Stomach (tissue), 9 donors: ENCODE measurements around the gene CEL. TPM values are rescaled to one million over a fixed set of nuclear protein-coding genes. Genes with fewer than 3 reads are reported as not detected.

Experiments
- DNase-seq, 2 donors: peaks; one replicate each; pipeline versions ENCODE4 v3.0.0 to v3.0.0-alpha.2; 2013 to 2019
- H3K27ac ChIP-seq, 5 donors: fragments of 200-600 bp in 4 of 5; sonication (generic) in 4 of 5; one replicate each; pipeline ENCODE4 v1.5.1; 2013 to 2019; ENCODE audit warnings: mild to moderate bottlenecking in 1 of 5, moderate library complexity in 1 of 5
- H3K27me3 ChIP-seq, 3 donors: fragments of 200-600 bp; sonication (generic); one replicate each; pipeline ENCODE4 v1.5.1; 2017 to 2019; ENCODE audit warnings: mixed run types in 1 of 3
- H3K36me3 ChIP-seq, 4 donors: fragments of 200-600 bp; sonication (generic); 1 replicate in 3 of 4; 2 replicates in 1 of 4; pipeline ENCODE4 v1.5.1; 2016 to 2019
- H3K4me1 ChIP-seq, 4 donors: fragments of 200-600 bp; sonication (generic); one replicate each; pipeline ENCODE4 v1.5.1; 2016 to 2019
- H3K4me3 ChIP-seq, 4 donors: fragments of 200-600 bp; sonication (generic) in 3 of 4; one replicate each; pipeline ENCODE4 v1.5.1; 2016 to 2019; ENCODE audit warnings: mild to moderate bottlenecking in 1 of 4
- H3K9me3 ChIP-seq, 4 donors: fragments of 200-600 bp; sonication (generic); one replicate each; pipeline ENCODE4 v1.5.1; 2016 to 2019
- EP300 ChIP-seq: sonication (generic); formaldehyde crosslinking; IDR thresholded peaks from one replicate; pipeline ENCODE4 v1.6.1; 2017; ENCODE audit warnings: antibody characterized with exemption
- POLR2A ChIP-seq, 4 donors: fragments of 450-650 bp; IDR thresholded peaks; one replicate each; pipeline ENCODE4 v1.6.1; 2016; ENCODE audit warnings: antibody characterized with exemption in 4 of 4, control low read depth in 2 of 4, mild to moderate bottlenecking in 1 of 4, moderate library complexity in 1 of 4
- POLR2AphosphoS5 ChIP-seq, 3 donors: sonication (generic); formaldehyde crosslinking; IDR thresholded peaks; one replicate each; pipeline ENCODE4 v1.6.1; 2016; ENCODE audit warnings: antibody characterized with exemption in 3 of 3
- WGBS, 5 donors: extraction: QIAGEN DNeasy Blood & Tissue Kit in 3 of 5; methylation state at CpG; one replicate each; pipeline versions ENCODE4 v1.1.5 to v1.1.7; 2013 to 2018; 5-methylcytosine and 5-hydroxymethylcytosine counted together
- intact Hi-C: fragments of 100-400 bp; cut with DNase I; formaldehyde crosslinking; loops from one replicate; pipeline ENCODE4 v1.15.1; 2023; ENCODE audit warnings: low total_unique reads
- polyA plus RNA-seq, 3 donors: library from polyadenylated mRNA; stranded (reverse); fragments of 200-250 nt; gene quantifications; one replicate each; pipeline ENCODE4 v1.2.3, GENCODE V29; 2013
- total RNA-seq, 5 donors: library from RNA; depleted of rRNA; stranded (reverse); fragments of >200 nt; gene quantifications; one replicate each; pipeline versions ENCODE4 v1.1.0 to v1.2.3, GENCODE V29; 2014 to 2016
- TF ChIP-seq, protein P1 (sequence below), 7 experiments: fragments of 450-650 bp in 4 of 7; fragments of 200-600 bp in 3 of 7; sonication (generic) in 3 of 7; IDR thresholded peaks; one replicate each; pipeline ENCODE4 v1.5.1; 2016 to 2019; ENCODE audit warnings: antibody characterized with exemption in 7 of 7, control low read depth in 2 of 7, mild to moderate bottlenecking in 1 of 7
- donor health status: healthy with polysubstance abuse.
- donor health status: Bipolar disorder and iron deficiency.
- donor health status: healthy.

The CEL gene
- total and polyA plus RNA-seq, 8 donors: 1.2 to 9.9 (median 2.0) TPM; not detected in 3

DNA sequence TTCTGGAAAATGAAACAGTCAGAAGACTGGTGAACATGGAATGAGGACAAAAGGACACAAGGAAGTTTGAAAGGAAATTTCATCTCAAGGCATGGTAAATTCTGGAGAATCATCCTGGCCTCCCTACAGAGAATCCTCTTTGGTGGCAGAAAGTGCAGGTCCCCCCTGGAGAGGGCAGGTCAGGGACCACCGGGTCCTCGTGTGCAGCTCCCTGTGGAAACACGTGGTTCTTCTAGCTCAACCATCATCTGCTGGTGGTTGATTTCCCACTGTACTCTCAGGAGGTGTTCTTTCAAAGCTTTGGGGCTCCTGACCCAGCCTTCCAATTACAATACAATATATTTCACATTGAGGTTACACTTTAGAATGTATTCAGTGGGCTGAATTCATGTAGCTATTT is 33.6 kb upstream of the CEL start:
- no peak for DNase-seq
- no peak overlapping the region for H3K27ac ChIP-seq
- intact Hi-C loops: no loop called here
- peaks cover 0 to 5% (median 2%) of the 10 kb centered on the region in 4 donors for H3K36me3 ChIP-seq
- no peak overlapping the region for H3K4me3 ChIP-seq
- TF ChIP-seq POLR2A (IDR thresholded peaks at IDR 0.05) (no peak), EP300 (no peak), POLR2AphosphoS5 (IDR thresholded peaks at IDR 0.05) (no peak)
- TF ChIP-seq, protein P1, sequence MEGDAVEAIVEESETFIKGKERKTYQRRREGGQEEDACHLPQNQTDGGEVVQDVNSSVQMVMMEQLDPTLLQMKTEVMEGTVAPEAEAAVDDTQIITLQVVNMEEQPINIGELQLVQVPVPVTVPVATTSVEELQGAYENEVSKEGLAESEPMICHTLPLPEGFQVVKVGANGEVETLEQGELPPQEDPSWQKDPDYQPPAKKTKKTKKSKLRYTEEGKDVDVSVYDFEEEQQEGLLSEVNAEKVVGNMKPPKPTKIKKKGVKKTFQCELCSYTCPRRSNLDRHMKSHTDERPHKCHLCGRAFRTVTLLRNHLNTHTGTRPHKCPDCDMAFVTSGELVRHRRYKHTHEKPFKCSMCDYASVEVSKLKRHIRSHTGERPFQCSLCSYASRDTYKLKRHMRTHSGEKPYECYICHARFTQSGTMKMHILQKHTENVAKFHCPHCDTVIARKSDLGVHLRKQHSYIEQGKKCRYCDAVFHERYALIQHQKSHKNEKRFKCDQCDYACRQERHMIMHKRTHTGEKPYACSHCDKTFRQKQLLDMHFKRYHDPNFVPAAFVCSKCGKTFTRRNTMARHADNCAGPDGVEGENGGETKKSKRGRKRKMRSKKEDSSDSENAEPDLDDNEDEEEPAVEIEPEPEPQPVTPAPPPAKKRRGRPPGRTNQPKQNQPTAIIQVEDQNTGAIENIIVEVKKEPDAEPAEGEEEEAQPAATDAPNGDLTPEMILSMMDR (IDR thresholded peaks at IDR 0.05): no peak
- peaks cover 0 to 6% (median 0%) of the 10 kb centered on the region in 3 donors for H3K27me3 ChIP-seq
- peaks cover 18 to 38% (median 35%) of the 10 kb centered on the region in 4 donors for H3K4me1 ChIP-seq
- 59 to 79% (median 73%) methylated on average over 2 to 3 of the region's 3 CpGs for WGBS, 5 donors
- H3K9me3 ChIP-seq: no peaks in the 10 kb centered on the region

DNA sequence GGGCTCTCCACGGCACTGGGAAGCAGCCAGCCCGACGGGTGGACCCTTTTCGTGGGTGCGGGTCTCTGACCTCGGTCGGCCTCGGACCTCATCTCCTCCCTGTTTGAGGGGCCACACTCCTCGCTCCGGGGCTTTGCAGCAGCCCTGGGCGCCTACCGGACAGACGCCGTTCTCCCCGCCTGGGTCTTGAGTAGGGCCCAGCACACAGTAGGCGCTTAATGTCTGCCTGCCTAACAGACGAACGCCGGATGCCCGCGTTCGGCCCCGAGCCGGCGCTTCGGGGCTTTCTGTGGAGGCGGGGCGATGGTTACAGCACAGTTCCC is 31.8 kb upstream of the CEL start:
- no peak for TF ChIP-seq POLR2AphosphoS5 (IDR thresholded peaks at IDR 0.05)
- TF ChIP-seq, protein P1 (IDR thresholded peaks at IDR 0.05): no peak
- TF ChIP-seq EP300: no peak
- no peak for TF ChIP-seq POLR2A (IDR thresholded peaks at IDR 0.05)
- peaks cover 0 to 13% (median 4%) of the 10 kb centered on the region in 4 donors for H3K36me3 ChIP-seq
- H3K27me3 ChIP-seq: no peaks in the 10 kb centered on the region
- intact Hi-C loops: no loop called here
- WGBS, 5 donors: 0 to 1% (median 0%) methylated on average over 11 to 28 of the region's 28 CpGs
- H3K4me3 ChIP-seq: peak overlapping the region; percentile 69 to 94 (median 84)
- H3K9me3 ChIP-seq: no peaks in the 10 kb centered on the region
- H3K27ac ChIP-seq: peak overlapping the region; percentile 71 to 97 (median 91)
- H3K4me1 ChIP-seq: peaks cover 18 to 55% (median 44%) of the 10 kb centered on the region in 4 donors
- DNase-seq: no peak

DNA sequence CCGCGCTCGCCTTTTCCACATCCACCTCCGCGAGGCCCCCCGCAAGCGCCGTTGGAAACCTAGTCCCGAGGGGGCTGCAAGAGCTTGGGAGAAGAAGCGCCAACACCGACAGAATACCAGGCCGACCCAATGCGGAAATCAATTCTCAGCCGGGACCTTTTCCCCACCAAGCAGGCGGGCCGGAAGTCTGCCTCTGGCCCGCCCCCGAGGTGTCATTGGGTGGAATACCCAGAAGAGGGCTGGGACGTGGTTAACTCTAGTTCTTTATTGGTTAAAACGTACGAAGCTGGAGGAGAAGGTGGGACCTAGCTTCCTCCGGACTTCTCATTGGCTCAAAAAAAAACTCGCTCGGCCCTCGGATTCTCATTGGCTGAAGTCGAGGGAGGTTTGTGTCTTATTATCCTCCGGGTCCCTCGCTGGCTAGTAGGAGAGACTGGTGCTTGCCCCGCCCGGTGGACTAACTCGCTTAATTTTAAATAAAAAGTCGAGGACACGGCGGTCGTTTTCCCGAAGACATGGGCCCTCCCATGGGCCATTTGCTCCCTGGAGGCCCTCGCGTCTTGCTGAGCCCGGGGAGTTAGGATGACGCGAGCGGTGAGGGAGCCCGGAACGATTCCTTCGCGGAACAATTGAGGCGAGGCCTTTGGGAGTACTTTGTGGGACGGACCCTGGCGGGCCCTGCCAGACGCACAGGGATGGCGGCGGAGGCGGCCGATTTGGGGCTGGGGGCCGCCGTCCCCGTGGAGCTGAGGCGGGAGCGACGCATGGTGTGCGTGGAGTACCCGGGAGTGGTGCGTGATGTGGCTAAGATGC is 31.3 kb upstream of the CEL start, which contains the start of gene GTF3C5:
Gene GTF3C5, plus strand, starts transcription at position 681 of the 813 bp plus-strand sequence. Its CDS starts 15 bp downstream, at position 696.
- H3K27ac ChIP-seq: peak within 1 kb of the TSS; percentile 89 to 97 (median 94)
- H3K27me3 ChIP-seq: no peaks in the 10 kb centered on the region
- DNase-seq: peak; percentile 93 to 98
- H3K36me3 ChIP-seq: peaks cover 0 to 13% (median 4%) of the 10 kb centered on the region in 4 donors
- peak in 1 of 4 donors; percentile 49 for TF ChIP-seq POLR2A (IDR thresholded peaks at IDR 0.05)
- TF ChIP-seq EP300: no peak
- TF ChIP-seq POLR2AphosphoS5 (IDR thresholded peaks at IDR 0.05): peak; percentile 61 to 88 (median 73)
- TF ChIP-seq, protein P1 (IDR thresholded peaks at IDR 0.05): peak in 1 of 7 experiments; percentile 6
- H3K4me3 ChIP-seq: peak within 1 kb of the TSS; percentile 69 to 94 (median 84)
- peaks cover 18 to 61% (median 47%) of the 10 kb centered on the region in 4 donors for H3K4me1 ChIP-seq
- no peaks in the 10 kb centered on the region for H3K9me3 ChIP-seq
- intact Hi-C loops: no loop called here
- WGBS, 5 donors: 0 to 1% (median 0%) methylated on average over 40 to 63 of the region's 63 CpGs

DNA sequence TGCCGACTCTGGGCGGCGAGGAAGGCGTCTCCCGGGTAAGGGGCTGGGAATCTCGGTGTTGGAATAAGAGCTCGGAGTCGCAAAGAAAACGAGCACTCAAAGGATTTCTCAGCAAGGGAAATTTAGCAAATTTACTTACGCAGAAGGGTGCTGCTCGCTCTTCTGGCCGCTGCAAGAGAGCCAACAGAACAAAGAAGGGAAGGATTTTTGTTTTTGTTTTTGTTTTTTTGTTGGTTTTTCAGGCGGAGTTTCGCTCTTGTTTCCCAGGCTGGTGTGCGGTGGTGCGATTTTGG is 30.7 kb upstream of the CEL start:
- 0 to 2% (median 1%) methylated on average over 16 of the region's 16 CpGs for WGBS, 5 donors

More for the DNA sequence above, 30.7 kb upstream of the CEL start:
- Histone ChIP-seq H3K9me3 (no peaks in the 10 kb centered on the region), H3K4me3 (peak overlapping the region; percentile 69 to 94 (median 84)), H3K4me1 (peaks cover 18 to 65% (median 48%) of the 10 kb centered on the region in 4 donors), H3K27me3 (no peaks in the 10 kb centered on the region), H3K36me3 (peaks cover 0 to 13% (median 4%) of the 10 kb centered on the region in 4 donors), H3K27ac (peak overlapping the region; percentile 89 to 97 (median 94))
- intact Hi-C loops: no loop called here
- TF ChIP-seq, protein P1 (IDR thresholded peaks at IDR 0.05): no peak
- no peak for TF ChIP-seq POLR2A (IDR thresholded peaks at IDR 0.05)
- TF ChIP-seq POLR2AphosphoS5 (IDR thresholded peaks at IDR 0.05): no peak
- TF ChIP-seq EP300: no peak
- no peak for DNase-seq
